ENCODE results near the gene FHIT.

DNA sequence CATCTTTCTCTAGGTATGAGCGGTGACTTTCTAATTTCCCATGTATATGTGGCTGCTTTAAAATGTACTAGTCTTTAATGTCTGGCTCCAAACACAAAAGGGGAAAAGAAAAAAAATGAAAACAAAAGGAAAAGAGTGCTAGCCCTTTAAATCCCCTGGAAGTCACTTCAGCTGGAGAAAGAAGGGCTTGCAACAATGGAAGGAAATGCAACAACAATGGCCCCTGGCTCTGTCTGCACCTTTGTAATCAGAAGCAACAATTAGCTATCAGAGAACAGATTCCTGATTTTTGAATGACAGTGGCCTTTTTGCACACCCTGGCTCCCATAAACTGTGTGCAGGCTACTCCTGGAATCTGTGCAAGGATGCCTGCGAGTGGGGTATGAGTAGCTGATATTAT, 591.2 kb downstream of the FHIT start:
- no peak for TF ChIP-seq GATA2 (IDR thresholded peaks at IDR 0.05; ENCODE audit: low read depth, low read length)
- no peak for TF ChIP-seq GATA3 (IDR thresholded peaks at IDR 0.05; ENCODE audit: low read depth, low read length)

Data from SH-SY5Y (cell line).